H1 (cell line): ENCODE data around the gene CSF3. TPM values are rescaled to one million over a fixed set of nuclear protein-coding genes. Genes with fewer than 3 reads are reported as not detected.

Source experiments
- BACH1 ChIP-seq: IDR thresholded peaks from 2 replicates; pipeline ENCODE4 v1.6.1; 2012; ENCODE audit warnings: low read length, improper control_type of control experiment
- polyA plus RNA-seq, 7 experiments: library from polyadenylated mRNA; depleted of rRNA in 3 of 7; stranded (reverse) in 5 of 7; unstranded in 2 of 7; fragments of >200 nt in 5 of 7; fragments of 200-250 nt in 2 of 7; gene quantifications; 1 replicate in 5 of 7; 2 replicates in 1 of 7; 4 replicates in 1 of 7; pipeline versions ENCODE4 v1.2.1 to v1.2.3, GENCODE V29; 2011 to 2013; ENCODE audit warnings: missing spikeins in 2 of 7, mixed read lengths in 2 of 7
- total RNA-seq: library from RNA; stranded (reverse); fragmentation: NEBNext Ultra II Directional; extraction: Animal tissue kit (Norgen Biotek cat#: 25700); gene quantifications from 2 replicates; pipeline ENCODE4 v1.2.1, GENCODE V29; 2021

CSF3 gene
- total and polyA plus RNA-seq, 2 of the 8 experiments (the other 6 are each of a cell fraction or from before 2014, with no cell fraction given): 0.03 TPM; not detected in 1

DNA sequence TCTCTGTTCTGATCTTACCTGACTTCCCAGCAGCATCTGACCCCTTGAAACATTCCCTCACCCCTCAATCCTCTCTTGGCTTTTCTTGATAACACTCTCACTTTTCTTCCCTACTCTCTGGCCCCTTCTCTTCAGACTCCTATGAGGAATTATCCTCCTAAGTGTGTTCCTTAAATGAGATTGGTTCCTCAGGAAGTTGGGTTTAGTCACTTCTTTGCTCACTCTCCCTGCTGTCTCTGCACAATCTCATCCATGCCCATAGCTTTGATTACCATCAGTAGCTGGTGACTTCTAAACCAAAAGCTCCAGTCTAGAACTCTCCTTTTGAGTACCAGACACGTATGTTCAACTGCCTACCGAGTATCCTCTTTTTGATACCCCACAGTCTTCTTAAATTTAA is 26.0 kb downstream of the CSF3 start (continued):
- no peak for TF ChIP-seq BACH1
